ENCODE results near the gene MINDY4.

MINDY4 gene

GRCh38 chr7:30743371-30744074 lies 27.7 kb upstream of the MINDY4 start:
- no peak for DNase-seq (ENCODE audit: low spot score)

- DNase-seq (ENCODE audit: low spot score), result no peak
Measured at GRCh38 chr7:30744075-30744417, 27.2 kb upstream of the MINDY4 start.

GRCh38 chr7:30745261-30745941 lies 25.8 kb upstream of the MINDY4 start:
- no peak for DNase-seq (ENCODE audit: low spot score)

GRCh38 chr7:30750010-30750409 lies 21.2 kb upstream of the MINDY4 start:
- DNase-seq (ENCODE audit: low spot score), result no peak

GRCh38 chr7:30750683-30751650 lies 20.2 kb upstream of the MINDY4 start:
- DNase-seq (ENCODE audit: low spot score), result no peak

GRCh38 chr7:30751696-30752273 lies 19.4 kb upstream of the MINDY4 start, which contains the start of gene INMT:
Gene INMT (plus strand): TSS chr7:30752135. CDS start chr7:30752151, 16 bp downstream.
- no peak for DNase-seq (ENCODE audit: low spot score)

GRCh38 chr7:30752484-30752883 lies 18.7 kb upstream of the MINDY4 start:
- no peak for DNase-seq (ENCODE audit: low spot score)

GRCh38 chr7:30752979-30753378 lies 18.2 kb upstream of the MINDY4 start:
- DNase-seq (ENCODE audit: low spot score), result no peak

GRCh38 chr7:30754315-30754877 lies 16.8 kb upstream of the MINDY4 start:
- no peak for DNase-seq (ENCODE audit: low spot score)

GRCh38 chr7:30755384-30756154 lies 15.6 kb upstream of the MINDY4 start:
- DNase-seq (ENCODE audit: low spot score), result peak; percentile 44

GRCh38 chr7:30757342-30757692 lies 13.9 kb upstream of the MINDY4 start:
- DNase-seq (ENCODE audit: low spot score), result no peak

GRCh38 chr7:30760514-30761213 lies 10.6 kb upstream of the MINDY4 start:
- no peak for DNase-seq (ENCODE audit: low spot score)

GRCh38 chr7:30761214-30762156 lies 9.7 kb upstream of the MINDY4 start:
- DNase-seq (ENCODE audit: low spot score), result no peak

GRCh38 chr7:30764030-30764975 lies 6.9 kb upstream of the MINDY4 start:
- DNase-seq (ENCODE audit: low spot score), result no peak

GRCh38 chr7:30765408-30765807 lies 5.8 kb upstream of the MINDY4 start:
- no peak for DNase-seq (ENCODE audit: low spot score)

- DNase-seq (ENCODE audit: low spot score), result peak; percentile 13
Measured at GRCh38 chr7:30770845-30771173, 408 bp upstream of the MINDY4 start.

GRCh38 chr7:30771880-30772425 lies 736 bp downstream of the MINDY4 start:
- no peak for DNase-seq (ENCODE audit: low spot score)

- DNase-seq (ENCODE audit: low spot score), result no peak
Measured at GRCh38 chr7:30772984-30773383, 1.8 kb downstream of the MINDY4 start.

Data from iPS-NIHi11 (cell line).